Stimulated activated CD8-positive, alpha-beta memory T cell treated with anti-CD3 and anti-CD28 coated beads, Interleukin-15, amount 100 ng/mL, for 48 hours (primary cell): Measurements from ENCODE around the gene GCNT2.
"Not testable (repeated sequence)": the region's sequence is repeated elsewhere in the genome, so short reads cannot be mapped to it uniquely, and the experiment has no call there.

Experiments used
- DNase-seq, 2 donors: peaks; one replicate each; pipeline ENCODE4 v3.0.0-alpha.2; 2020; ENCODE audit warnings: low read depth in 2 of 2

The GCNT2 gene

GRCh38 chr6:10580570-10580969 is 59.4 kb downstream of the GCNT2 start:
- no peak for DNase-seq

- not testable (repeated sequence) for DNase-seq
These were observed 60.3 kb downstream of the GCNT2 start for GRCh38 chr6:10581402-10581801.

DNA sequence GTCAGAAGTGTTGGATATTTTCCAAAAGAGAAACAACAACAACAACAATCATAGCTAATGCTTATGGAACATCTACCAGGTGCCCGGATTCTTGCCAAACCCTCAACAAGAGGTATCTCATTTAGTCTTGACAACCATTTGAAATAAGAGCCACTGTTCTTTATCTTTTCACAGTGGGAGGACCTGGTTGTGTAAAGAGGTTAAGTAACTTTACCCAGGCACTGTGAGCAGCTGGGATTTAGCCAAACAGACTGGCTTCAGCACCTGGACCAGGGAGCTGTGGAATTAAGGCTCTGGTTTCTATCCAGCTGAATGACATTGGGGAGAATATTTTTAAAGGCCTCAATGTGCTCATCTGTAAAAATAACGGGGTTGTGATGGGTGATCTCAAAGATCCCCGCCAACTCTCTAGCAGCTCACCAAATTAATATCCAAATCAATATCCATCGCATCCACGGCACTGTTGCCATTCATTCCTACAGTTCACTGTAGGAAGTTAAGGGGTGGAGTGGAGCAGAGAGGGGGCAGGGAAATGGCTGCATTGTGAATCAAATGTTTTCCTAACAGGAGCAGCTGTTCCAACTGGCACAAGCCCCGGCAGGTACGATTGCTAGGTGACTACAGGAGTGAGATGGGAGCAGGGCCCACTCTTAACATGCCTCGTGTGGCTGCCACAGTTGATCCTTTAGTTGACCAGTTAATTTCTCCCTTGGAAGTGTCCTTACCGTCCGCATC is 61.8 kb downstream of the GCNT2 start:
- no peak for DNase-seq

DNA sequence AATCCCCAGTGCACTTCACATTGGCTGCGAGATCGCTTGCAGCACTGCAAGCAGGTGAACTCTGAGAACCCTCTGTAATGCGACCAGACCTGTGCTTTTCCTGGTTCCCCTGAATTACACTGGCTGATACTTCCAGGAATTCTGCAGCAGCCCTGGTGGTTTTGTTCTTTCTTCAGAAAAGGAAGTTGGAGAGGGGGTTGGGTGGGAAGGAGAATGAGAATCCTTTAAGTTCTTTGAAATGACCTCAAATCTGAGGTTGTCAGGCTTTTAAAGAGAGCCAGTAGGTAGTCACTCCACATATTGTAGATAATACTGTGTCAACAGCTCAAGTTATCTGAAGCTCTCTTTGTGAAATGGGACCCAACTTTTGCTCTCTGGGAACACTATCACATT is 62.4 kb downstream of the GCNT2 start:
- no peak for DNase-seq

DNA sequence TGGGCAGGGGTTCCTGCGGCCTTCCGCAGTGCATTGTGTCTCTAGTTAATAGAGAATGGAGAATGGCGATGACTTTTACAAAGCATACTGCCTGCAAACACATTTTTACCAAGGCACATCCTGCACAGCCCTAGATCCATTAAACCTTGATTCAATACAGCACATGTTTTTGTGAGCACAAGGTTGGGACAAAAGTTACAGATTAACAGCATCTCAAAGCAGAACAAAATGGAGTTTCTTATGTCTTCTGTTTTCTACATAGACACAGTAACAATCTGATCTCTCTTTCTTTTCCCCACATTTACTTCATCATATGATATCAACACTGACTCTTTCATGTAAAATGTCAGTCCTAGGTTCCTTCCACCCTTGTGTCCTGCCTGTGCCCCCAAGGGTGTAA is 63.5 kb downstream of the GCNT2 start:
- no peak for DNase-seq

GRCh38 chr6:10585209-10585845 is 64.2 kb downstream of the GCNT2 start:
- DNase-seq, result no peak

DNA sequence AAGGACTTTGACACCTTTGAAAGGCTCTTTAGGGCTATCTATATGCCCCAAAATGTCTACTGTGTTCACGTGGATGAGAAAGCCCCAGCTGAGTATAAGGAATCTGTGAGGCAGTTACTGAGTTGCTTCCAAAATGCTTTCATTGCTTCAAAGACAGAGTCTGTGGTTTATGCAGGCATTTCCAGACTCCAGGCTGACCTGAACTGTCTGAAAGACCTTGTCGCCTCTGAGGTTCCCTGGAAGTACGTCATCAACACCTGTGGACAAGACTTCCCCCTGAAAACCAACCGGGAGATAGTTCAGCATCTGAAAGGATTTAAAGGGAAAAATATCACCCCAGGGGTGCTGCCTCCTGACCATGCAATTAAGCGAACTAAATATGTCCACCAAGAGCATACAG is 65.2 kb downstream of the GCNT2 start:
- no peak for DNase-seq

GRCh38 chr6:10587656-10588406 is 66.7 kb downstream of the GCNT2 start:
- DNase-seq, result no peak

GRCh38 chr6:10588562-10589428 is 67.6 kb downstream of the GCNT2 start:
- no peak for DNase-seq

- DNase-seq, result no peak
These were observed 68.2 kb downstream of the GCNT2 start for GRCh38 chr6:10589429-10589727.

GRCh38 chr6:10589983-10590382 is 68.8 kb downstream of the GCNT2 start:
- DNase-seq, result no peak

- DNase-seq, result no peak
These were observed 70.4 kb downstream of the GCNT2 start for GRCh38 chr6:10591422-10592160.

- no peak for DNase-seq
These were observed 74.8 kb downstream of the GCNT2 start for GRCh38 chr6:10595731-10596664.

- no peak for DNase-seq
These were observed 76.4 kb downstream of the GCNT2 start for GRCh38 chr6:10597499-10598001.

GRCh38 chr6:10598084-10598960 is 77.2 kb downstream of the GCNT2 start:
- DNase-seq, result no peak

DNA sequence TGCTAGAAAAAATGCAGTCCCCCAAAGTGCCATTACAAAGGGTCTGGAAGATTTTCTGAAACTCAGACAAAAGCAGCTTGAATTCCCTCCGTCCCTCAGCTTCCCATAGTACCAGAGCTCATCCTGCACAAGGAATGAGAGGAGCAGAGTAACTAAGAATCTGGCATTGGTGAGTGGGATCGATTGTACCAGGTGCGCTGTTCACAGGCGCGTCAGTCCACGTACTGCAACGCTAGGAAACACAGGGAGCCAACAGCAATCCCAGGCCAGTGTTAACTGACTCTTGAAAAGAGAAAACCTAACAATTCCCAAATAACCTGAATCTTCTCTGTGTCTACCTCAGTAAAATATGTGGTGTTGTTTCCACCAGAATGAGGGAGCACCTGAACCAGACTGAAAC is 77.9 kb downstream of the GCNT2 start:
- no peak for DNase-seq

DNA sequence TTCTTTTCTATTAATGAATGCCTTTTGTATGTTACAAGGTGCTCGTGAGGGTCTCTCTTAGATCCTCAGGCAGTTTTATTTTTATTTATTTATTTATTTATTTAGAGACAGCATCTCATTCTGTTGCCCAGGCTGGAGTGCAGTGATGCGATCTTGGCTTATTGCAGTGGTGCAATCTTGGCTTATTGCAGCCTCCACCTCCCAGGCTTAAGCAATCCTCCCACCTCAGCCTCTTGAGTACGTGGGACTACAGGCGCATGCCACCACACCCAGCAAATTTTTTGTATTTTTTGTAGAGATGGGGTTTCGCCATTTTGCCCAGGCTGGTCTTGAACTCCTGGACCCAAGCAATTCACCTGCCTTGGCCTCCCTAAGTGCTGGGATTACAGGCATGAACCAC is 79.5 kb downstream of the GCNT2 start:
- DNase-seq, result not testable (repeated sequence)

- no peak for DNase-seq
These were observed 82.1 kb downstream of the GCNT2 start for GRCh38 chr6:10603219-10603618.

DNA sequence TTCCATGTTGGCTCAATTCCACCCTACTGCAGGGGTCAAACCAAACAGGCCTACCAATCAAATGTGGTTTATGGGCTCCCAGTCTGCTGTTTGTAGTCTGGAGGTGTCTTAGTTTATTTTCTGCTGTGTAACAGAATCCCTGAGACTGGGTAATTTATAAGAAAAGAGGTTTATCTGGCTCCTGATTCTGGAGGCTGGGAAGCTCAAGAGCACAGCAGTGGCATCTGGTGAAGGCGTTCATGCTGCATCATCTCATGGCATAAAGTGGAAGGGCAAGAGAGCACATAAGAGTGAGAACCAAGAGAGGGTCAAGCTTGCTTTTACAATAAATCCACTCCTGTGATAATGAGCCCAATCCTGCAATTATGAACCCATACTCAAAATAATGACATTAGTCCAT is 87.9 kb downstream of the GCNT2 start:
- no peak for DNase-seq
